H1 (cell line): ENCODE results near the gene MT1G. TPM values are rescaled to one million over a fixed set of nuclear protein-coding genes. Genes with fewer than 3 reads are reported as not detected.

Experiments used
- BCL11A ChIP-seq, 2 experiments: IDR thresholded peaks; one replicate each; pipeline ENCODE4 v1.6.1; 2011; ENCODE audit warnings: low read depth in 2 of 2, low read length in 2 of 2, mild to moderate bottlenecking in 2 of 2
- CBX8 ChIP-seq: fragments of 300-800, 300-1000 bp; sonication (generic); IDR thresholded peaks from 2 replicates; pipeline ENCODE4 v1.7.1; 2016; ENCODE audit warnings: low read depth, low read length, borderline replicate concordance
- CEBPB ChIP-seq: IDR thresholded peaks from 2 replicates; pipeline ENCODE4 v1.6.1; 2012; ENCODE audit warnings: low read depth, low read length
- EZH2 ChIP-seq: fragments of 200-600 bp; sonication (generic); IDR thresholded peaks from 2 replicates; pipeline ENCODE4 v1.7.1; 2012; ENCODE audit warnings: low read depth, mild to moderate bottlenecking, moderate library complexity, low read length, inconsistent platforms; ENCODE audit not compliant: severe bottlenecking
- GABPA ChIP-seq: IDR thresholded peaks from 2 replicates; pipeline ENCODE4 v1.6.1; 2011; ENCODE audit warnings: mild to moderate bottlenecking, low read length, moderate library complexity, borderline replicate concordance; ENCODE audit not compliant: insufficient read depth
- JUND ChIP-seq: IDR thresholded peaks from 2 replicates; pipeline ENCODE4 v1.6.1; 2011; ENCODE audit warnings: mild to moderate bottlenecking, improper control_type of control experiment, low read length
- MAFK ChIP-seq: IDR thresholded peaks from 2 replicates; pipeline ENCODE4 v1.6.1; 2012; ENCODE audit warnings: low read depth, mild to moderate bottlenecking, improper control_type of control experiment, low read length
- NANOG ChIP-seq: IDR thresholded peaks from 2 replicates; pipeline ENCODE4 v1.6.1; 2011; ENCODE audit warnings: low read length, low read depth, mild to moderate bottlenecking, inconsistent platforms; ENCODE audit not compliant: insufficient read depth, poor library complexity, severe bottlenecking
- SAP30 ChIP-seq: fragments of 300-600 bp; sonication (generic); IDR thresholded peaks from 2 replicates; pipeline ENCODE4 v1.7.1; 2012; ENCODE audit warnings: low read length, moderate library complexity, mild to moderate bottlenecking, inconsistent platforms; ENCODE audit not compliant: insufficient read depth, insufficient replicate concordance
- SIN3A ChIP-seq, 2 experiments: IDR thresholded peaks in 1 of 2; conservative IDR thresholded peaks in 1 of 2; 2 replicates each; pipeline ENCODE4 v1.6.1; 2011 to 2012; ENCODE audit warnings: low read length in 2 of 2, improper control_type of control experiment in 1 of 2, low read depth in 1 of 2, mild to moderate bottlenecking in 1 of 2
- polyA plus RNA-seq, 7 experiments: library from polyadenylated mRNA; depleted of rRNA in 3 of 7; stranded (reverse) in 5 of 7; unstranded in 2 of 7; fragments of >200 nt in 5 of 7; fragments of 200-250 nt in 2 of 7; gene quantifications; 1 replicate in 5 of 7; 2 replicates in 1 of 7; 4 replicates in 1 of 7; pipeline versions ENCODE4 v1.2.1 to v1.2.3, GENCODE V29; 2011 to 2013; ENCODE audit warnings: missing spikeins in 2 of 7, mixed read lengths in 2 of 7
- total RNA-seq: library from RNA; stranded (reverse); fragmentation: NEBNext Ultra II Directional; extraction: Animal tissue kit (Norgen Biotek cat#: 25700); gene quantifications from 2 replicates; pipeline ENCODE4 v1.2.1, GENCODE V29; 2021

MT1G gene
- total and polyA plus RNA-seq, 2 of the 8 experiments (the other 6 are each of a cell fraction or from before 2014, with no cell fraction given) = 17.7 to 515 TPM

DNA sequence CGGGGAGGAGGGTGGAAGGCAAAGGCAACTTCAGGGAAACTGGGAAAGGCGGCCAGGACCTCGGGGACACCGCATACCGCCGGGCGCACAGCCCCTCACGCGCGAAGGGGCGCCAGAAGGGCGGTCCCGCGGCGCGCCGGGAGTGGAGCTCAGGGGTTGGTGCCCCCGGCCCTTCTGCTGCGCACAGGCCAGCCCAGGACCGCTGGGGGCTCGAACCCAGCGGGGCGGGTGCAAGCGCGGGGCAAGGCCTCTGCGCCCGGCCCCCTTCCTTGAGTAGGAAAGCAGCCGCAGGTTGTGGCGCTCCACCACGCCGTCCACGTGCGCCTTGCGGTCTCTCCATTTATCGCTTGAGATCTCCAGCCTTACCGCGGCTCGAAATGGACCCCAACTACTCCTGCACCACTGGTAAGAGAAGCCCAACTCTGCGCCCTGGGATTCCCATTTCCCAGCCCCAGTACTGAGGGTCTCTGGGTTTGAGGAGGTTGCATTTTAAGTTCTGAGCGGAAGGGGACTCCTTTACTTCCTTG lies 32.4 kb downstream of the MT1G start (continued):
- TF ChIP-seq CEBPB (no peak), SAP30 (no peak), JUND (no peak), MAFK (no peak), CBX8 (no peak), EZH2 (peak; percentile 98), GABPA (no peak), SIN3A (conservative IDR thresholded peaks at IDR 0.05 in 1 of 2, IDR thresholded peaks at IDR 0.05 in 1 of 2; ENCODE audit: low read depth in 1 of 2, low read length in 2 of 2) (no peak), NANOG (no peak), BCL11A (IDR thresholded peaks at IDR 0.05; ENCODE audit: low read depth in 2 of 2, low read length in 2 of 2) (no peak)
